ENCODE data around the gene LAT. TPM values are rescaled to one million over a fixed set of nuclear protein-coding genes. Genes with fewer than 3 reads are reported as not detected.
A peak's percentile ranks its signal among the peaks of the same experiment; 100 is the strongest.

LAT gene
- total and polyA plus RNA-seq, 8 donors = 1.9 to 26.0 (median 2.7) TPM

DNA sequence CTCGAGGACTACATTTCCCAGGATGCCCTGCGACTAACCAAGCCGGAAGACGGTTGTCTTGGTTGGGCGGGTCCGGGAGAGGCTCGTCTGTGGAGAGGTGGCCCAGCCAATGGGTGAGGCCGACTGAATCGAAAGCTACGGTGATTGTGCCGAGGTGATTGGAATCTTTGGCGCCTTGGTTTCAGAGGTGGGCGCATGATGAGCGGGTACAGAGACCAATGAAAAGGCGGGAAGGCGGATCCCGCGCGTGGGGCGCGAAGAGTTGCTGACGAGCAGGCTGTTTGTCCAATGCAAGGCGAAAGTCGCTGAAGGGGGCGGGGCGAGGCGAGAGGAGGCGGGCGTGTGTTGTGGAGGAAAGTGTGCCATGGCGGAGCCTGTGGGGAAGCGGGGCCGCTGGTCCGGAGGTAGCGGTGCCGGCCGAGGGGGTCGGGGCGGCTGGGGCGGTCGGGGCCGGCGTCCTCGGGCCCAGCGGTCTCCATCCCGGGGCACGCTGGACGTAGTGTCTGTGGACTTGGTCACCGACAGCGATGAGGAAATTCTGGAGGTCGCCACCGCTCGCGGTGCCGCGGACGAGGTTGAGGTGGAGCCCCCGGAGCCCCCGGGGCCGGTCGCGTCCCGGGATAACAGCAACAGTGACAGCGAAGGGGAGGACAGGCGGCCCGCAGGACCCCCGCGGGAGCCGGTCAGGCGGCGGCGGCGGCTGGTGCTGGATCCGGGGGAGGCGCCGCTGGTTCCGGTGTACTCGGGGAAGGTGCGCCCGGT, 34.0 kb upstream of the LAT start, which contains the start of gene NFATC2IP:
TSS of gene NFATC2IP (plus strand) at position 290 of the 762 bp plus-strand sequence. CDS start at position 365, 75 bp downstream.
- DNase-seq (peak; percentile 99 to 100 (median 100)), ATAC-seq (peak; percentile 95 to 99 (median 96)), FAIRE-seq (peak; percentile 97)
- H3K9me3 ChIP-seq = no peaks in the 10 kb centered on the region
- peaks cover 0 to 7% (median 5%) of the 10 kb centered on the region in 3 donors for H3K4me1 ChIP-seq
- 0 to 1% methylated on average over 68 to 79 of the region's 79 CpGs for WGBS, 2 donors
- intact Hi-C loops (cut with DNase I) = no loop called here
- H3K4me3 ChIP-seq = peak within 1 kb of the TSS; percentile 93 to 99 (median 97)
- TF ChIP-seq CTCF (IDR thresholded peaks at IDR 0.05) = no peak
- peak within 1 kb of the TSS; percentile 57 to 77 (median 64) for H3K27ac ChIP-seq
- peaks cover 0 to 6% (median 3%) of the 10 kb centered on the region in 3 donors for H3K36me3 ChIP-seq
- no peaks in the 10 kb centered on the region for H3K27me3 ChIP-seq

GRCh38 chr16:28951410-28951943, 33.4 kb upstream of the LAT start:
- peak overlapping the region in 2 of 4 donors; percentile 57 to 64 for H3K27ac ChIP-seq
- peak overlapping the region; percentile 93 to 99 (median 97) for H3K4me3 ChIP-seq
- no peaks in the 10 kb centered on the region for H3K9me3 ChIP-seq
- TF ChIP-seq CTCF (IDR thresholded peaks at IDR 0.05) = no peak
- peaks cover 0 to 7% (median 3%) of the 10 kb centered on the region in 3 donors for H3K36me3 ChIP-seq
- DNase-seq = peak in 2 of 6 donors; percentile 41 to 71
- no peak for FAIRE-seq
- H3K4me1 ChIP-seq = peaks cover 0 to 7% (median 5%) of the 10 kb centered on the region in 3 donors
- intact Hi-C loops (cut with DNase I) = no loop called here
- H3K27me3 ChIP-seq = no peaks in the 10 kb centered on the region
- 2% methylated on average over 17 of the region's 17 CpGs for WGBS, 2 donors
- no peak for ATAC-seq

DNA sequence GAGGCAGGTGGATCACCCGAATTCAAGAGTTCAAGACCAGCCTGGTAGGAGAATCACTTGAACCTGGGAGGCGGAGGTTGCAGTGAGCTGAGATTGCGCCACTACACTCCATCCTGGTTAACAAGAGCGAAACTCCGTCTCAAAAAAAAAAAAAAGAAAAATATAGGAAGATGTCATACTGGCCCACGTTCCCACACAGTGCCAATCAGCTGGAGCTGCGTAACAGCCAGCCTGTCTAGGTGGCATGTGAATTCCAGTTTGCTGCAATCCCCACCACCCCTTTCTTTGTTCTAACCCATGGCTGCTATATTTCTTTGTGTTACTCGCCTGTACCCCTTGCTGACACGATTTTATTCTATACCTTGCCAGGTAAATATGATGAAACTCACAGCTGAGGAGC, 26.6 kb upstream of the LAT start:
- no peak for FAIRE-seq
- H3K36me3 ChIP-seq = peaks cover 0 to 21% (median 3%) of the 10 kb centered on the region in 3 donors

DNA sequence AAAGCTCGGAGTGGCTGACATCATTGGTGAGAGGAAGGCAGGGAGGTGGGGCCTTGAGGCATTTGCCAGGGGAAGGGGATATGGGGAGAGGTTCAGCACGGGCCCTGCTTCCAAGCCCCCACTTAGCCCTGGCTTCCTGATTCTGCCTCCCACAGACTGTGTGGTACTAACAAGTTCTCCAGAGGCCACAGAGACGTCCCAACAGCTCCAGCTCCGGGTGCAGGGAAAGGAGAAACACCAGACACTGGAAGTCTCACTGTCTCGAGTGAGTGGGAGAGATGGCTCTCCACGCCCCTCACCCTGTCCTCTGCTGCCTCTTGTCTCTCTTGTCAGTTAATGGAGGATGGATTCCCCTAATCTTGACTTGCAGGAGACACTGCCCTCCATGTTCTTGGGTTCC, 26.0 kb upstream of the LAT start:
- H3K4me1 ChIP-seq = no peaks in the 10 kb centered on the region
- no peak overlapping the region for H3K27ac ChIP-seq
- no peaks in the 10 kb centered on the region for H3K27me3 ChIP-seq
- no peak for DNase-seq
- no peak overlapping the region for H3K4me3 ChIP-seq
- 81 to 96% methylated on average over 5 to 6 of the region's 6 CpGs for WGBS, 2 donors
- H3K9me3 ChIP-seq = no peaks in the 10 kb centered on the region
- TF ChIP-seq CTCF (IDR thresholded peaks at IDR 0.05) = no peak
- no peak for ATAC-seq
- FAIRE-seq = no peak
- intact Hi-C loops (cut with DNase I) = no loop called here
- peaks cover 0 to 21% (median 6%) of the 10 kb centered on the region in 3 donors for H3K36me3 ChIP-seq

More for the DNA sequence above, 26.6 kb upstream of the LAT start:
- no peak overlapping the region for H3K4me3 ChIP-seq
- DNase-seq = no peak
- no peaks in the 10 kb centered on the region for H3K4me1 ChIP-seq
- H3K27me3 ChIP-seq = no peaks in the 10 kb centered on the region
- intact Hi-C loops (cut with DNase I) = no loop called here
- WGBS, 2 donors = 94 to 99% methylated on average over 8 to 9 of the region's 9 CpGs
- no peaks in the 10 kb centered on the region for H3K9me3 ChIP-seq
- ATAC-seq = no peak
- H3K27ac ChIP-seq = no peak overlapping the region
- TF ChIP-seq CTCF (IDR thresholded peaks at IDR 0.05) = no peak
